ENCODE data around the gene VGLL4. TPM values are rescaled to one million over a fixed set of nuclear protein-coding genes. Genes with fewer than 3 reads are reported as not detected.
A peak's percentile ranks its signal among the peaks of the same experiment; 100 is the strongest.

VGLL4 gene
- total and polyA plus RNA-seq, 2 experiments from 2014 or later: 30.9 to 46.5 TPM

DNA sequence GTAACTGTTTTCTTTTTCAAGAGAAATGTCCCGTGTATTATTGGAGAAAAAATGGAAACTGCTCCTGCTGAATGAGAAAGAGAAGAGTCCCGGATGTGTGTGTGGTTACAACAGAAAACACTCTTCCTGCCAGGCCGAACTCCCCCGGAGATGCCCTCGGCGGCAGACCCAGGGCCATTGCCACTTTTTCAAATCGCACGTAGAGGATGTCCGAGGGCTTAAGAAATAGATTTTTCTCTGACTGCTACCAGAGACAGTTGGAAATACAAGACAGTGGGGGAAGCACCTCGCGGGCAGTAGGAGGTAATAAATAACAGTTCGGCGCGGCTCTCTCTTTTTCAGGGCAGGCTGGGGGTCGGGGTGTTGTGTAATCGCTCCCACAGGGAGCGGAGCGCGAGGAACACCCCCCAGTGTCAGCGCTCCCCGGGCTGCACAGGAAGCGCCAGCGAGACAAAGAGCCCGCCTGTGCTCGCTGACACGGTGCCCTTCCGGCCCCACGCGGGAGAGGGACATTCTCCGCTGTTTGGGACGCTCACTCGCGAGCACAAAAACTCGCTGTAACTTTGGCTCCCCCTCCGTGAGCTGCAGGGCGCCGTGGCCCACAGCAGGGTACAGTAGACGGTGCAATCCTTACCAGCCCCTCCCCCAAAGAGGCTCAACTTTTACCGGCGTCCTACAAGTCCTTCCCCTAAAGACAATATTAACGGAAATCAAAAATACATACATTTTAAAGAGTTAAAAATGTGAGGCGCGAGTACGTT is 1.1 kb downstream of the VGLL4 start:
- DNase-seq: peak; percentile 90
- Histone ChIP-seq H3F3A (ENCODE audit: insufficient read depth) (peaks cover 37% of the 10 kb centered on the region), H3K4me1 (ENCODE audit: insufficient read depth) (peaks cover 38% of the 10 kb centered on the region), H3K36me3 (ENCODE audit: low read depth) (no peaks in the 10 kb centered on the region), H3K9me3 (ENCODE audit: low read depth) (no peaks in the 10 kb centered on the region), H2AFZ (peak overlapping the region; percentile 54), H4K20me1 (ENCODE audit: insufficient read depth) (no peaks in the 10 kb centered on the region), H3K27me3 (replicated peaks; ENCODE audit: insufficient read depth) (no peaks in the 10 kb centered on the region), H3K79me2 (ENCODE audit: insufficient read depth) (peaks cover 82% of the 10 kb centered on the region), H3K4me2 (ENCODE audit: unreplicated experiment) (peak overlapping the region; percentile 97), H3K4me3 (peak overlapping the region; percentile 87), H3K9ac (peak overlapping the region; percentile 100), H3K27ac (peak overlapping the region; percentile 100), H3K9me2 (ENCODE audit: insufficient read depth) (no peaks in the 10 kb centered on the region)
- no peak for TF ChIP-seq EZH2 (IDR thresholded peaks at IDR 0.05; ENCODE audit: insufficient read depth, poor library complexity, severe bottlenecking)
- no peak for TF ChIP-seq EZH2phosphoT487 (IDR thresholded peaks at IDR 0.05; ENCODE audit: insufficient read depth, low read depth)
- WGBS, 2 experiments (ENCODE audit: low coverage in 1 of 2, low lambda C conversion rate in 2 of 2, missing lambda C conversion rate in 2 of 2): 0 to 1% methylated on average over 37 to 43 of the region's 44 CpGs
- in situ Hi-C loops (cut with MboI): no loop called here

DNA sequence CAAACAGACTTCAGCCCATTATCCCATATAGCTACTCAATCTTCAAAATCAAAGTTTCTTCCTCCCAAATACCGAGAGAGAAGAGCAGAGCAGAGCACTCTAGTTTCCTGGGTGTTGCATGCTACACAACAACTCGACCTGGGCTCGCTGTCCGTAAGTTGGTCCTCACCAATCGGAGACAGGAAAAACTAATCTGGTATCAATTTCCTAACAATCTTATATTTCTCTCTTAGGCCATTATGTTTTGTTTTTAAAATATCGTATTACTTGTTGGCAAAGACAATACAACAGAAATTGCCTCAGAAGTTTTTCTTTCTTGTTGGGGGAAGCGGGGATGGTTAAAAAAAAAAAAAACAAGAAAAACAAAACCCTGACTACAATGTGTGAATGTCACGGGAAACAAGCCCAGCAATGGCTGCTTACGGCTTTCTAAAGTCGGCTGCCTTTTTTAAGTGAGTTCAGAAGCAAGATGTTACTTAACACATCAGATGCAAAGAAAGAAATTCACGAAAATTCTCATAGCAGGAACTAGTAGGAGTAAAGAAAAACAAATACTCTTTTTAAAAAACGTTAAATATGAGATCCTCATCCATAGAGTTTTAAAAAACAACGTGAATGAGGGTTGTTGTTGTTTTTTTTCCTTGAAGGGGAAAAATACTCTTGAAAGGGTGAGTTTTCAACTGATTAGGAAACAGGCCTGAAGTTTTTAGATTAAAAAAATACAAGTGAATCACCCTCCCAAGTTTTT is 1.9 kb downstream of the VGLL4 start:
- no peak for TF ChIP-seq EZH2phosphoT487 (IDR thresholded peaks at IDR 0.05; ENCODE audit: insufficient read depth, low read depth)
- no peak for TF ChIP-seq EZH2 (IDR thresholded peaks at IDR 0.05; ENCODE audit: insufficient read depth, poor library complexity, severe bottlenecking)
- peak overlapping the region; percentile 100 for H3K9ac ChIP-seq
- peak overlapping the region; percentile 100 for H3K27ac ChIP-seq
- WGBS, 2 experiments (ENCODE audit: low coverage in 1 of 2, low lambda C conversion rate in 2 of 2, missing lambda C conversion rate in 2 of 2): 1% methylated on average over 13 of the region's 13 CpGs
- H4K20me1 ChIP-seq (ENCODE audit: insufficient read depth): no peaks in the 10 kb centered on the region
- peak overlapping the region; percentile 54 for H2AFZ ChIP-seq
- H3K36me3 ChIP-seq (ENCODE audit: low read depth): no peaks in the 10 kb centered on the region
- H3F3A ChIP-seq (ENCODE audit: insufficient read depth): peaks cover 44% of the 10 kb centered on the region
- H3K9me2 ChIP-seq (ENCODE audit: insufficient read depth): no peaks in the 10 kb centered on the region
- H3K4me2 ChIP-seq (ENCODE audit: unreplicated experiment): peak overlapping the region; percentile 97
- H3K4me1 ChIP-seq (ENCODE audit: insufficient read depth): peaks cover 46% of the 10 kb centered on the region
- in situ Hi-C loops (cut with MboI): no loop called here
- peak overlapping the region; percentile 87 for H3K4me3 ChIP-seq
- H3K9me3 ChIP-seq (ENCODE audit: low read depth): no peaks in the 10 kb centered on the region
- peaks cover 82% of the 10 kb centered on the region for H3K79me2 ChIP-seq (ENCODE audit: insufficient read depth)
- no peaks in the 10 kb centered on the region for H3K27me3 ChIP-seq (replicated peaks; ENCODE audit: insufficient read depth)
- DNase-seq: peak; percentile 76

DNA sequence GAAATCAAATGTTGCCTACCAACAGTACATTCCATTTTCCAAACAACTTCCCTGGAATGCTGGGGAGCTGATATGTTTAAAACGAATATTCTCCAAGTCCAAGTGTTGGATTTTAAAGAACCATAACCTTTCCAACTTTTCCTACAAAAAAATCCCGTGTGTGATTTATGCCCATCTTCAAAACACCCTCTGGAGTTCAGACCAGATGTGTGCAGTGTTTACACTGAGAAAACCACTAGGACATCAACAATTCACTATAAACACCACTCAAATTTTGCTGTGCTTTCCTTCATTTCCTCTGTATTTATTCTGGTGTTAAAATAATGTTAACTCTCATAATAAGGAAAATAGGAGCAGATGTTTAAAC is 2.4 kb downstream of the VGLL4 start:
- TF ChIP-seq EZH2 (IDR thresholded peaks at IDR 0.05; ENCODE audit: insufficient read depth, poor library complexity, severe bottlenecking): no peak
- TF ChIP-seq EZH2phosphoT487 (IDR thresholded peaks at IDR 0.05; ENCODE audit: insufficient read depth, low read depth): no peak
- peak overlapping the region; percentile 100 for H3K9ac ChIP-seq
- H3K79me2 ChIP-seq (ENCODE audit: insufficient read depth): peaks cover 82% of the 10 kb centered on the region
- H3F3A ChIP-seq (ENCODE audit: insufficient read depth): peaks cover 47% of the 10 kb centered on the region
- no peaks in the 10 kb centered on the region for H3K9me3 ChIP-seq (ENCODE audit: low read depth)
- H3K4me1 ChIP-seq (ENCODE audit: insufficient read depth): peaks cover 51% of the 10 kb centered on the region
- no peak overlapping the region for H2AFZ ChIP-seq
- in situ Hi-C loops (cut with MboI): no loop called here
- DNase-seq: peak; percentile 53
- H3K27me3 ChIP-seq (replicated peaks; ENCODE audit: insufficient read depth): no peaks in the 10 kb centered on the region
- peak overlapping the region; percentile 87 for H3K4me3 ChIP-seq
- WGBS, 2 experiments (ENCODE audit: low coverage in 1 of 2, low lambda C conversion rate in 2 of 2, missing lambda C conversion rate in 2 of 2): 0 to 4% methylated on average over 2 of the region's 2 CpGs
- peak overlapping the region; percentile 97 for H3K4me2 ChIP-seq (ENCODE audit: unreplicated experiment)
- H3K9me2 ChIP-seq (ENCODE audit: insufficient read depth): no peaks in the 10 kb centered on the region
- H3K36me3 ChIP-seq (ENCODE audit: low read depth): no peaks in the 10 kb centered on the region
- no peaks in the 10 kb centered on the region for H4K20me1 ChIP-seq (ENCODE audit: insufficient read depth)
- H3K27ac ChIP-seq: peak overlapping the region; percentile 100

DNA sequence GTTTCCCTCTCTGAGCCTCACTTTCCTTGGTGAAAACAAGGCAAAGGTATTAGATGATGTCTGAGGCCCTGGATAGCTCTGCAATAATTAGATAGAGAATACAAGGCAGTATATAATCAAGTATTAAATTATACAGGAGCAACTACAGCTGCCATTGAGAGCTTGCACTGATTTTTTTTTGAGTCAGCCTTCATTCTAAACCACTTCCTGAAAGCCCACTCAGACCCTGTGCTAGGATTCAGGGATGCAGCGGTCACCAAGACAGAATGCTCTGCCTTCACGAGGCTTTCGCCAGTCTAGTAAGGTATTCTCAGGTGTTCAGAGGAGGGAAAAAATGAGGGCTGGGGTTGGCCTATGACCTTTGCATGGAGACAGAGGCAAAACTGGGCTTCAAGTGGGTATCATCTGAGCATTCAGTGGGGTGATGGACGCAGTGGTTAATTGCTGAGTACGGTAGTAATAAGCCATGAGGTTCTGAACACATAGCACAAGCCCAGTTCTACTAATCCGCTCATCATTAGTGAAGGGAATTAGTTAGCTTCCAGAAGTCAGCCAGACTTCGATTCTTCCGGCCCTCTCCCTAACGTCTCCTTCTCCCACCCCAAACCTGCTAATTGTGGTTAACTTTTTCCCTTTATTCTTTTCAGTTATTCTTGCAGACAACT is 3.6 kb downstream of the VGLL4 start:
- Histone ChIP-seq H4K20me1 (ENCODE audit: insufficient read depth) (no peaks in the 10 kb centered on the region), H3K4me3 (peak overlapping the region; percentile 87)
- in situ Hi-C loops (cut with MboI): no loop called here

More for the DNA sequence above, 3.6 kb downstream of the VGLL4 start:
- no peak for DNase-seq
- no peaks in the 10 kb centered on the region for H3K27me3 ChIP-seq (replicated peaks; ENCODE audit: insufficient read depth)
- no peaks in the 10 kb centered on the region for H3K9me3 ChIP-seq (ENCODE audit: low read depth)
- WGBS, 2 experiments (ENCODE audit: low coverage in 1 of 2, low lambda C conversion rate in 2 of 2, missing lambda C conversion rate in 2 of 2): 89% methylated on average over 9 of the region's 9 CpGs
- H2AFZ ChIP-seq: no peak overlapping the region
- H3K9ac ChIP-seq: peak overlapping the region; percentile 100
- no peak for TF ChIP-seq EZH2 (IDR thresholded peaks at IDR 0.05; ENCODE audit: insufficient read depth, poor library complexity, severe bottlenecking)
- no peak for TF ChIP-seq EZH2phosphoT487 (IDR thresholded peaks at IDR 0.05; ENCODE audit: insufficient read depth, low read depth)
- H3K4me2 ChIP-seq (ENCODE audit: unreplicated experiment): peak overlapping the region; percentile 97
- peaks cover 55% of the 10 kb centered on the region for H3F3A ChIP-seq (ENCODE audit: insufficient read depth)
- H3K27ac ChIP-seq: peak overlapping the region; percentile 100
- peaks cover 63% of the 10 kb centered on the region for H3K4me1 ChIP-seq (ENCODE audit: insufficient read depth)
- no peaks in the 10 kb centered on the region for H3K9me2 ChIP-seq (ENCODE audit: insufficient read depth)
- H3K79me2 ChIP-seq (ENCODE audit: insufficient read depth): peaks cover 86% of the 10 kb centered on the region
- no peaks in the 10 kb centered on the region for H3K36me3 ChIP-seq (ENCODE audit: low read depth)

Measured in GM23248 (cell line).